DND-41 (cell line): ENCODE data around the gene RNF130.
"Not testable (repeated sequence)": the region's sequence is repeated elsewhere in the genome, so short reads cannot be mapped to it uniquely, and the experiment has no call there.

ENCODE experiments used
- ATAC-seq: fragments of 200-7000 bp; cut with Tn5 transposase; 3 replicates; pipeline ENCODE4 v1.9.1; 2021; ENCODE audit warnings: low read depth; ENCODE audit not compliant: insufficient read depth
- DNase-seq: peaks from one replicate; pipeline ENCODE4 v3.0.0-alpha.2; 2020
- H2AFZ ChIP-seq: 2 replicates; pipeline ENCODE4 v1.6.0; 2012; ENCODE audit warnings: low read depth, low read length
- H3K27ac ChIP-seq: 2 replicates; pipeline ENCODE4 v1.5.1; 2012; ENCODE audit warnings: low read length, inconsistent platforms
- H3K27me3 ChIP-seq: fragments of 200-600 bp; sonication (generic); 2 replicates; pipeline ENCODE4 v1.6.0; 2012; ENCODE audit warnings: low read length, mild to moderate bottlenecking, inconsistent platforms; ENCODE audit not compliant: insufficient read depth, poor library complexity
- H3K36me3 ChIP-seq: 2 replicates; pipeline ENCODE4 v1.5.1; 2012; ENCODE audit warnings: low read length, inconsistent platforms; ENCODE audit not compliant: insufficient read depth
- H3K4me1 ChIP-seq: 2 replicates; pipeline ENCODE4 v1.5.1; 2012; ENCODE audit warnings: mild to moderate bottlenecking, low read length; ENCODE audit not compliant: insufficient read depth
- H3K4me2 ChIP-seq: 2 replicates; pipeline ENCODE4 v1.6.0; 2012; ENCODE audit warnings: mild to moderate bottlenecking, moderate library complexity, low read length, inconsistent platforms; ENCODE audit not compliant: insufficient read depth
- H3K4me3 ChIP-seq, 2 experiments: fragments of 200-600 bp in 1 of 2; shearing (Covaris generic) in 1 of 2; 2 replicates each; pipeline ENCODE4 v1.5.1; 2012 to 2016; ENCODE audit warnings: inconsistent platforms in 2 of 2, low read length in 2 of 2, mild to moderate bottlenecking in 2 of 2, low read depth in 1 of 2, moderate library complexity in 1 of 2
- H3K79me2 ChIP-seq: 2 replicates; pipeline ENCODE4 v1.6.0; 2012; ENCODE audit warnings: low read length, inconsistent platforms; ENCODE audit not compliant: insufficient read depth
- H3K9ac ChIP-seq: 2 replicates; pipeline ENCODE4 v1.6.0; 2012; ENCODE audit warnings: low read depth, mild to moderate bottlenecking, inconsistent platforms, low read length, moderate library complexity
- H3K9me3 ChIP-seq: 2 replicates; pipeline ENCODE4 v1.5.1; 2012; ENCODE audit warnings: low read length, moderate library complexity, mild to moderate bottlenecking, inconsistent platforms; ENCODE audit not compliant: insufficient read depth, severe bottlenecking
- H4K20me1 ChIP-seq: 2 replicates; pipeline ENCODE4 v1.6.0; 2012; ENCODE audit warnings: low read length; ENCODE audit not compliant: insufficient read depth
- CTCF ChIP-seq: IDR thresholded peaks from 2 replicates; pipeline ENCODE4 v1.5.1; 2012; ENCODE audit warnings: borderline replicate concordance, low read length, moderate library complexity, mild to moderate bottlenecking; ENCODE audit not compliant: poor library complexity, severe bottlenecking; ENCODE audit errors: extremely low read depth
- EZH2 ChIP-seq: IDR thresholded peaks from 3 replicates; pipeline ENCODE4 v1.6.1; 2012; ENCODE audit warnings: borderline replicate concordance, low read depth, mild to moderate bottlenecking, moderate library complexity, low read length, inconsistent platforms; ENCODE audit not compliant: severe bottlenecking

The RNF130 gene

GRCh38 chr5:180090098-180090768 lies 18.7 kb upstream of the RNF130 start:
- Histone ChIP-seq H3K4me2 (peak overlapping the region; percentile 46; the same call in 1 of the 2 replicates), H3K4me3 (0 out of 4 replicates have a peak overlapping the region, but pooled peaks of 1 of the 2 experiments have one; percentile 24), H3K27me3 (no peaks in the 10 kb centered on the region), H3K79me2 (no peaks in the 10 kb centered on the region), H3K4me1 (peaks cover 6% of the 10 kb centered on the region), H4K20me1 (no peaks in the 10 kb centered on the region), H3K9ac (no peak overlapping the region), H3K36me3 (no peaks in the 10 kb centered on the region), H3K27ac (no peak overlapping the region), H3K9me3 (no peaks in the 10 kb centered on the region), H2AFZ (0 out of 2 replicates have a peak overlapping the region, but pooled peaks have one; percentile 55)
- ATAC-seq (peak; percentile 90), DNase-seq (peak; percentile 70)
- TF ChIP-seq CTCF, result peak; percentile 72
- TF ChIP-seq EZH2, result no peak

GRCh38 chr5:180089628-180090027 lies 18.1 kb upstream of the RNF130 start:
- H3K4me2 ChIP-seq, result not testable (repeated sequence)

DNA sequence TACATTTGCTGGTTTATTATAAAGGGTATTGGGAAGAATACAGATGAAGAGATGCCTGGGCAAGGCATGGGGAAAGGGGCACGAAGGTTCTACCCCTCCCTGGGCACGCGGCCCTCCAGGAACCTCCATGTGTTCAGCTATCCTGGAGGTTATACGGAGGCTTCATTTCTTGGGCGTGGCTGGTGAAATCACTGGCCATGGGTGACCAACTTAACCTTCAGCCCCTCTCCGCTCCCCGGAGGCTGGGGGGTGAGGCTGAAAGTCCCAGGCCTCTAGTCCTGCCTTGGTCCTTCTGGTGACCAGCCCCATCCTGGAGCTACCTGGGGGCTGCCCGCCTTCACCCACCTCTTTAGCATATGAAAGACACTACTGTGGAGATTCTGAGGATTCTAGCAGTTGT lies 17.0 kb upstream of the RNF130 start:
- H4K20me1 ChIP-seq, result no peaks in the 10 kb centered on the region
- TF ChIP-seq EZH2, result no peak
- TF ChIP-seq CTCF, result no peak
- no peak overlapping the region for H3K9ac ChIP-seq
- H3K36me3 ChIP-seq, result no peaks in the 10 kb centered on the region
- ATAC-seq (no peak), DNase-seq (no peak)
- H3K4me3 ChIP-seq, result no peak overlapping the region
- no peaks in the 10 kb centered on the region for H3K79me2 ChIP-seq
- H3K9me3 ChIP-seq, result no peaks in the 10 kb centered on the region
- no peak overlapping the region for H3K4me2 ChIP-seq
- peaks cover 6% of the 10 kb centered on the region for H3K4me1 ChIP-seq
- H2AFZ ChIP-seq, result no peak overlapping the region
- H3K27ac ChIP-seq, result no peak overlapping the region
- H3K27me3 ChIP-seq, result peaks cover 2% of the 10 kb centered on the region

More at GRCh38 chr5:180089628-180090027, 18.1 kb upstream of the RNF130 start:
- not testable (repeated sequence) for H3K9me3 ChIP-seq, H3K36me3 ChIP-seq, DNase-seq, H3K27me3 ChIP-seq, ATAC-seq, H3K79me2 ChIP-seq, H3K27ac ChIP-seq, H2AFZ ChIP-seq, H3K9ac ChIP-seq, H4K20me1 ChIP-seq, H3K4me3 ChIP-seq, H3K4me1 ChIP-seq

DNA sequence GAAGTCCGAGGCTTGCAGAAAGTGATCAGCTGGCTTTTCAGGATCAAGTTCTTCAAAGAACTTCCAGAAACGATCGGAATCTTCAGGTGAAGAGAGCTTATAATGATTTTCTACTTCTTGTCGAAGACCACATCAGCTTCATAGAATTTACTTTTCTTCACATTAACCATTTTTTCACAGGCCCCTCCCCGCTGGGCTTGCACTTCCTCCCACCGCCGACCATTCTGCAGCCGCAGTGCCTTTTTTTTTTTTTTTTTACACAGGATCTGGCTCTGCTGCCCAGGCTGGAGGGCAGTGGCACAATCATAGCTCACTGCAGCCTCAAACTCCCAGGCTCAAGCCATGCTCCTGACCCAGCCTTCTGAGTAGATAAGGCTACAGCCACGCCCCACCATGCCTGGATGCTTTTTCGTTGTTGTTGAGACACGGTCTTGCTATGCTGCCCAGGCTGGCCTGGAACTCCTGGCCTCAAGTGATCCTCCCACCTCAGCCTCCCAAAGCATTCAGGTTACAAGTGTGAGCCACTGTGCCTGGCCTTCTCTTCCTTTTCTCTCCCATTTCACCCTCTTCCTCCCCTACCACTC lies 15.3 kb upstream of the RNF130 start:
- H3K9me3 ChIP-seq, result no peaks in the 10 kb centered on the region
- H3K27me3 ChIP-seq, result peaks cover 2% of the 10 kb centered on the region
- no peak for DNase-seq
- no peaks in the 10 kb centered on the region for H3K79me2 ChIP-seq
- H3K36me3 ChIP-seq, result no peaks in the 10 kb centered on the region
- TF ChIP-seq EZH2 (no peak), CTCF (no peak)
- H3K9ac ChIP-seq, result no peak overlapping the region
- peaks cover 6% of the 10 kb centered on the region for H3K4me1 ChIP-seq
- no peak overlapping the region for H3K4me3 ChIP-seq
- no peaks in the 10 kb centered on the region for H4K20me1 ChIP-seq
- no peak overlapping the region for H3K27ac ChIP-seq
- no peak overlapping the region for H3K4me2 ChIP-seq
- ATAC-seq, result no peak
- H2AFZ ChIP-seq, result no peak overlapping the region
